HUES48 (cell line): ENCODE measurements around the gene HDHD3.
"Not testable (repeated sequence)": the region's sequence is repeated elsewhere in the genome, so short reads cannot be mapped to it uniquely, and the experiment has no call there.

Experiments
- H3K27ac ChIP-seq: one replicate; pipeline ENCODE4 v1.7.0; 2013; ENCODE audit warnings: low read depth, low read length, inconsistent platforms
- H3K27me3 ChIP-seq: 2 replicates; pipeline ENCODE4 v1.6.1; 2013; ENCODE audit warnings: mild to moderate bottlenecking, low read length; ENCODE audit not compliant: control insufficient read depth, insufficient read depth
- H3K36me3 ChIP-seq: 2 replicates; pipeline ENCODE4 v1.6.1; 2013; ENCODE audit warnings: low read length; ENCODE audit not compliant: control insufficient read depth, insufficient read depth
- H3K4me1 ChIP-seq: 2 replicates; pipeline ENCODE4 v1.6.1; 2013; ENCODE audit warnings: mild to moderate bottlenecking, low read length; ENCODE audit not compliant: control insufficient read depth, insufficient read depth
- H3K4me3 ChIP-seq: 2 replicates; pipeline ENCODE4 v1.5.1; 2013; ENCODE audit warnings: mild to moderate bottlenecking, low read depth, low read length
- H3K9ac ChIP-seq: 2 replicates; pipeline ENCODE4 v1.6.1; 2013; ENCODE audit warnings: mild to moderate bottlenecking, low read depth, low read length, moderate library complexity
- H3K9me3 ChIP-seq: 2 replicates; pipeline ENCODE4 v1.6.1; 2013; ENCODE audit warnings: low read length; ENCODE audit not compliant: control insufficient read depth, insufficient read depth

The HDHD3 gene

GRCh38 chr9:113373256-113373655, 3.5 kb downstream of the HDHD3 start:
- Histone ChIP-seq H3K9ac (no peak overlapping the region), H3K4me3 (no peak overlapping the region), H3K27me3 (no peaks in the 10 kb centered on the region), H3K9me3 (no peaks in the 10 kb centered on the region), H3K4me1 (0 out of 2 replicates have a peak, but pooled peaks cover 6% of the 10 kb centered on the region), H3K36me3 (peaks cover 29% of the 10 kb centered on the region), H3K27ac (peak overlapping the region; percentile 18)

- H3K4me1 ChIP-seq, result 0 out of 2 replicates have a peak, but pooled peaks cover 6% of the 10 kb centered on the region
- H3K9me3 ChIP-seq, result no peaks in the 10 kb centered on the region
- no peaks in the 10 kb centered on the region for H3K27me3 ChIP-seq
- no peak overlapping the region for H3K27ac ChIP-seq
- H3K4me3 ChIP-seq, result no peak overlapping the region
- H3K9ac ChIP-seq, result no peak overlapping the region
- peaks cover 29% of the 10 kb centered on the region for H3K36me3 ChIP-seq
Observed at GRCh38 chr9:113372059-113372458, 4.7 kb downstream of the HDHD3 start.

- no peak overlapping the region for H3K9ac ChIP-seq
- H3K9me3 ChIP-seq, result no peaks in the 10 kb centered on the region
- no peak overlapping the region for H3K4me3 ChIP-seq
- no peaks in the 10 kb centered on the region for H3K27me3 ChIP-seq
- no peak overlapping the region for H3K27ac ChIP-seq
- H3K4me1 ChIP-seq, result 0 out of 2 replicates have a peak, but pooled peaks cover 6% of the 10 kb centered on the region
- H3K36me3 ChIP-seq, result peaks cover 29% of the 10 kb centered on the region
Observed at GRCh38 chr9:113370806-113371325, 5.9 kb downstream of the HDHD3 start.

- Histone ChIP-seq H3K27me3 (no peaks in the 10 kb centered on the region), H3K36me3 (peaks cover 24% of the 10 kb centered on the region), H3K4me1 (0 out of 2 replicates have a peak, but pooled peaks cover 6% of the 10 kb centered on the region), H3K9me3 (no peaks in the 10 kb centered on the region), H3K27ac (no peak overlapping the region), H3K9ac (no peak overlapping the region), H3K4me3 (no peak overlapping the region)
Observed at GRCh38 chr9:113369855-113370140, 7.0 kb downstream of the HDHD3 start.

- no peaks in the 10 kb centered on the region for H3K9me3 ChIP-seq
- 0 out of 2 replicates have a peak, but pooled peaks cover 6% of the 10 kb centered on the region for H3K4me1 ChIP-seq
- no peak overlapping the region for H3K27ac ChIP-seq
Observed at GRCh38 chr9:113368982-113369854, 7.6 kb downstream of the HDHD3 start.

GRCh38 chr9:113368348-113368981, 8.3 kb downstream of the HDHD3 start:
- H3K9ac ChIP-seq, result no peak overlapping the region
- no peak overlapping the region for H3K4me3 ChIP-seq
- no peak overlapping the region for H3K27ac ChIP-seq
- H3K4me1 ChIP-seq, result 0 out of 2 replicates have a peak, but pooled peaks cover 6% of the 10 kb centered on the region
- no peaks in the 10 kb centered on the region for H3K27me3 ChIP-seq
- H3K36me3 ChIP-seq, result peaks cover 13% of the 10 kb centered on the region
- H3K9me3 ChIP-seq, result no peaks in the 10 kb centered on the region

More at GRCh38 chr9:113368982-113369854, 7.6 kb downstream of the HDHD3 start:
- Histone ChIP-seq H3K4me3 (no peak overlapping the region), H3K36me3 (peaks cover 21% of the 10 kb centered on the region), H3K9ac (no peak overlapping the region), H3K27me3 (no peaks in the 10 kb centered on the region)

- not testable (repeated sequence) for H3K27ac ChIP-seq, H3K27me3 ChIP-seq, H3K4me1 ChIP-seq, H3K9ac ChIP-seq, H3K4me3 ChIP-seq, H3K36me3 ChIP-seq, H3K9me3 ChIP-seq
Observed at GRCh38 chr9:113365652-113366051, 11.1 kb downstream of the HDHD3 start.

- Histone ChIP-seq H3K4me1 (no peaks in the 10 kb centered on the region), H3K27ac (no peak overlapping the region), H3K4me3 (no peak overlapping the region), H3K9me3 (no peaks in the 10 kb centered on the region), H3K36me3 (peaks cover 5% of the 10 kb centered on the region; the same call in 1 of the 2 replicates), H3K27me3 (no peaks in the 10 kb centered on the region), H3K9ac (no peak overlapping the region)
Observed at GRCh38 chr9:113364951-113365350, 11.8 kb downstream of the HDHD3 start.

GRCh38 chr9:113363336-113363735, 13.4 kb downstream of the HDHD3 start:
- Histone ChIP-seq H3K27ac (no peak overlapping the region), H3K36me3 (peaks cover under 1% of the 10 kb centered on the region; the same call in 1 of the 2 replicates)

GRCh38 chr9:113361304-113362018, 15.3 kb downstream of the HDHD3 start:
- Histone ChIP-seq H3K4me3 (no peak overlapping the region), H3K9me3 (no peaks in the 10 kb centered on the region), H3K9ac (no peak overlapping the region), H3K4me1 (no peaks in the 10 kb centered on the region), H3K27me3 (no peaks in the 10 kb centered on the region), H3K27ac (no peak overlapping the region), H3K36me3 (no peaks in the 10 kb centered on the region)

More at GRCh38 chr9:113363336-113363735, 13.4 kb downstream of the HDHD3 start:
- no peak overlapping the region for H3K9ac ChIP-seq
- H3K27me3 ChIP-seq, result no peaks in the 10 kb centered on the region
- no peaks in the 10 kb centered on the region for H3K9me3 ChIP-seq
- no peak overlapping the region for H3K4me3 ChIP-seq
- no peaks in the 10 kb centered on the region for H3K4me1 ChIP-seq
